Ascending aorta (tissue), 2 donors: ENCODE measurements around the gene KBTBD4. TPM values are rescaled to one million over a fixed set of nuclear protein-coding genes. Genes with fewer than 3 reads are reported as not detected.
A peak's percentile ranks its signal among the peaks of the same experiment; 100 is the strongest.
"Not testable (repeated sequence)": the region's sequence is repeated elsewhere in the genome, so short reads cannot be mapped to it uniquely, and the experiment has no call there.

ENCODE experiments used
- DNase-seq, 2 donors: peaks; one replicate each; pipeline ENCODE4 v3.0.0-alpha.2; 2019; ENCODE audit warnings: low spot score in 2 of 2
- H3K27ac ChIP-seq, 2 donors: fragments of 200-600 bp; sonication (generic); one replicate each; pipeline ENCODE4 v1.5.1; 2016 to 2017; ENCODE audit warnings: mild to moderate bottlenecking in 1 of 2
- H3K27me3 ChIP-seq: fragments of 200-600 bp; sonication (generic); one replicate; pipeline ENCODE4 v1.5.1; 2017
- H3K36me3 ChIP-seq, 2 donors: fragments of 200-600 bp; sonication (generic); one replicate each; pipeline ENCODE4 v1.5.1; 2016
- H3K4me1 ChIP-seq, 2 donors: fragments of 200-600 bp; sonication (generic); one replicate each; pipeline ENCODE4 v1.5.1; 2016 to 2017; ENCODE audit warnings: mild to moderate bottlenecking in 1 of 2
- H3K4me3 ChIP-seq, 2 donors: fragments of 200-600 bp; sonication (generic); one replicate each; pipeline ENCODE4 v1.5.1; 2016 to 2017; ENCODE audit warnings: mild to moderate bottlenecking in 1 of 2
- H3K9me3 ChIP-seq, 2 donors: fragments of 200-600 bp; sonication (generic); one replicate each; pipeline ENCODE4 v1.5.1; 2016
- CTCF ChIP-seq, 3 experiments: fragments of 200-600 bp in 2 of 3; fragments of 450-650 bp in 1 of 3; sonication (generic) in 2 of 3; IDR thresholded peaks; one replicate each; pipeline ENCODE4 v1.5.1; 2016 to 2019; ENCODE audit warnings: antibody characterized with exemption in 3 of 3, mild to moderate bottlenecking in 1 of 3, moderate library complexity in 1 of 3
- intact Hi-C: fragments of 100-400 bp; cut with DNase I; formaldehyde crosslinking; loops from one replicate; pipeline ENCODE4 v1.15.1; 2023
- total RNA-seq: library from RNA; depleted of rRNA; stranded (reverse); fragments of >200 nt; gene quantifications from one replicate; pipeline ENCODE4 v1.1.0, GENCODE V29; 2016

KBTBD4 gene
- total RNA-seq, 1 donor from 2014 or later: 14.8 TPM

GRCh38 chr11:47531666-47532065, 47.1 kb downstream of the KBTBD4 start:
- Histone ChIP-seq H3K4me3 (no peak overlapping the region), H3K36me3 (no peaks in the 10 kb centered on the region), H3K27ac (peak overlapping the region in 1 of 2 donors; percentile 64), H3K9me3 (no peaks in the 10 kb centered on the region), H3K4me1 (peaks cover 12 to 43% of the 10 kb centered on the region in 2 donors), H3K27me3 (no peaks in the 10 kb centered on the region)
- intact Hi-C loops: loop anchor here (2.0 kb wide), 1 partner anchor 21 kb away; the partner anchor contains the start of gene CELF1
- no peak for TF ChIP-seq CTCF (IDR thresholded peaks at IDR 0.05)
- DNase-seq: no peak

GRCh38 chr11:47530721-47531120, 48.0 kb downstream of the KBTBD4 start:
- H3K9me3 ChIP-seq, H3K4me3 ChIP-seq, DNase-seq, intact Hi-C loops, H3K36me3 ChIP-seq, H3K27me3 ChIP-seq: not testable (repeated sequence)
- peak overlapping the region in 1 of 2 donors; percentile 40 for H3K27ac ChIP-seq
- peaks cover 12 to 34% of the 10 kb centered on the region in 2 donors for H3K4me1 ChIP-seq

- H3K36me3 ChIP-seq: no peaks in the 10 kb centered on the region
- H3K4me1 ChIP-seq: peaks cover 16 to 40% of the 10 kb centered on the region in 2 donors
- H3K9me3 ChIP-seq: no peaks in the 10 kb centered on the region
- no peak overlapping the region for H3K4me3 ChIP-seq
- no peak for TF ChIP-seq CTCF (IDR thresholded peaks at IDR 0.05)
- intact Hi-C loops: no loop called here
- no peak overlapping the region for H3K27ac ChIP-seq
- H3K27me3 ChIP-seq: no peaks in the 10 kb centered on the region
- DNase-seq: no peak
These were observed 48.8 kb downstream of the KBTBD4 start for GRCh38 chr11:47529951-47530350.

- no peak overlapping the region for H3K4me3 ChIP-seq
- no peaks in the 10 kb centered on the region for H3K9me3 ChIP-seq
- no peaks in the 10 kb centered on the region for H3K36me3 ChIP-seq
- DNase-seq: no peak
- H3K27me3 ChIP-seq: no peaks in the 10 kb centered on the region
- TF ChIP-seq CTCF (IDR thresholded peaks at IDR 0.05): no peak
- H3K4me1 ChIP-seq: peaks cover 10 to 40% of the 10 kb centered on the region in 2 donors
- peak overlapping the region; percentile 51 to 87 for H3K27ac ChIP-seq
- intact Hi-C loops: no loop called here
These were observed 51.6 kb downstream of the KBTBD4 start for GRCh38 chr11:47527186-47527585.

- Histone ChIP-seq H3K27ac (peak overlapping the region; percentile 51 to 87), H3K4me1 (peaks cover 9 to 38% of the 10 kb centered on the region in 2 donors)
- intact Hi-C loops, DNase-seq, H3K36me3 ChIP-seq, H3K9me3 ChIP-seq, H3K27me3 ChIP-seq, H3K4me3 ChIP-seq: not testable (repeated sequence)
These were observed 52.7 kb downstream of the KBTBD4 start for GRCh38 chr11:47526032-47526431.

- Histone ChIP-seq H3K27me3 (no peaks in the 10 kb centered on the region), H3K4me1 (peaks cover 7 to 47% of the 10 kb centered on the region in 2 donors), H3K27ac (peak overlapping the region; percentile 62 to 87), H3K4me3 (peak overlapping the region; percentile 10 to 56), H3K9me3 (no peaks in the 10 kb centered on the region), H3K36me3 (no peaks in the 10 kb centered on the region)
- no peak for DNase-seq
- intact Hi-C loops: no loop called here
- no peak for TF ChIP-seq CTCF (IDR thresholded peaks at IDR 0.05)
These were observed 54.4 kb downstream of the KBTBD4 start for GRCh38 chr11:47524291-47524874.
